Measurements from ENCODE around the gene PDE12. TPM values are rescaled to one million over a fixed set of nuclear protein-coding genes. Genes with fewer than 3 reads are reported as not detected.
A peak's percentile ranks its signal among the peaks of the same experiment; 100 is the strongest.

Gene PDE12
- total RNA-seq, 1 experiment from 2014 or later: 25.3 TPM

DNA sequence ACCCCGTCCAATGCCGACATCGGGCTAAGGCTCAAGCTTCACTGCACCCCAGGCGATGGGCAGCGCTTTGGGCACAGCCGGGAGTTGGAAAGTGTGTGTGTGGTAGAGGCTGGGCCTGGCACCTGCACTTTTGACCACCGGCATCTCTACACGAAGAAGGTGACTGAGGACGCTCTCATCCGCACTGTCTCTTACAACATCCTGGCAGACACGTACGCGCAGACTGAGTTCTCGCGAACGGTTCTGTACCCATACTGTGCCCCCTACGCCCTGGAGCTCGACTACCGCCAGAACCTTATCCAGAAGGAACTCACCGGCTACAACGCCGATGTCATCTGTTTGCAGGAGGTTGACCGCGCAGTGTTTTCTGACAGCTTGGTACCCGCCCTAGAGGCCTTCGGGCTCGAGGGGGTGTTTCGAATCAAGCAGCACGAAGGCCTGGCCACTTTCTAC lies 1.0 kb downstream of the PDE12 start:
- Histone ChIP-seq H2AFZ (ENCODE audit: low read length) (peak overlapping the region; percentile 99; the same call in 1 of the 2 replicates), H3K27ac (ENCODE audit: low read length) (no peak overlapping the region), H3K79me2 (ENCODE audit: low read length) (peaks cover 58% of the 10 kb centered on the region), H3K27me3 (ENCODE audit: low read length) (no peaks in the 10 kb centered on the region), H3K4me3 (ENCODE audit: low read length) (peak overlapping the region; percentile 85), H3K4me1 (ENCODE audit: insufficient read depth, low read length) (peaks cover 34% of the 10 kb centered on the region), H4K20me1 (ENCODE audit: low read length) (peaks cover 17% of the 10 kb centered on the region), H3K9me2 (replicated peaks; ENCODE audit: low read length) (no peaks in the 10 kb centered on the region), H3K9me3 (ENCODE audit: low read length) (no peaks in the 10 kb centered on the region), H3K9ac (ENCODE audit: low read length) (peak overlapping the region; percentile 94), H3K36me3 (ENCODE audit: low read depth, low read length) (peaks cover 18% of the 10 kb centered on the region), H3K4me2 (ENCODE audit: low read length) (peak overlapping the region; percentile 95), H3F3A (ENCODE audit: low read length, unreplicated experiment) (no peaks in the 10 kb centered on the region)
- BruUV-seq (replicated peaks): no TSS peak
- intact Hi-C loops (cut with micrococcal nuclease): loop anchor here (2.0 to 5.0 kb wide), 6 partner anchors 26 to 385 kb away; partner anchors contain the start of gene ARF4
- ATAC-seq: peak; percentile 39
- CTCF ChIA-PET: no interaction called here
- DNase-seq: peak; percentile 52
- POLR2A ChIA-PET (ENCODE audit: unreplicated experiment): no interaction called here
- TF ChIP-seq EZH2phosphoT487 (IDR thresholded peaks at IDR 0.05; ENCODE audit: borderline replicate concordance, low read length) (no peak), EZH2 (IDR thresholded peaks at IDR 0.05; ENCODE audit: low read length, unreplicated experiment) (no peak)
- TF ChIP-seq, protein P1, sequence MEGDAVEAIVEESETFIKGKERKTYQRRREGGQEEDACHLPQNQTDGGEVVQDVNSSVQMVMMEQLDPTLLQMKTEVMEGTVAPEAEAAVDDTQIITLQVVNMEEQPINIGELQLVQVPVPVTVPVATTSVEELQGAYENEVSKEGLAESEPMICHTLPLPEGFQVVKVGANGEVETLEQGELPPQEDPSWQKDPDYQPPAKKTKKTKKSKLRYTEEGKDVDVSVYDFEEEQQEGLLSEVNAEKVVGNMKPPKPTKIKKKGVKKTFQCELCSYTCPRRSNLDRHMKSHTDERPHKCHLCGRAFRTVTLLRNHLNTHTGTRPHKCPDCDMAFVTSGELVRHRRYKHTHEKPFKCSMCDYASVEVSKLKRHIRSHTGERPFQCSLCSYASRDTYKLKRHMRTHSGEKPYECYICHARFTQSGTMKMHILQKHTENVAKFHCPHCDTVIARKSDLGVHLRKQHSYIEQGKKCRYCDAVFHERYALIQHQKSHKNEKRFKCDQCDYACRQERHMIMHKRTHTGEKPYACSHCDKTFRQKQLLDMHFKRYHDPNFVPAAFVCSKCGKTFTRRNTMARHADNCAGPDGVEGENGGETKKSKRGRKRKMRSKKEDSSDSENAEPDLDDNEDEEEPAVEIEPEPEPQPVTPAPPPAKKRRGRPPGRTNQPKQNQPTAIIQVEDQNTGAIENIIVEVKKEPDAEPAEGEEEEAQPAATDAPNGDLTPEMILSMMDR (conservative IDR thresholded peaks at IDR 0.05; ENCODE audit: low read depth, low read length): no peak

DNA sequence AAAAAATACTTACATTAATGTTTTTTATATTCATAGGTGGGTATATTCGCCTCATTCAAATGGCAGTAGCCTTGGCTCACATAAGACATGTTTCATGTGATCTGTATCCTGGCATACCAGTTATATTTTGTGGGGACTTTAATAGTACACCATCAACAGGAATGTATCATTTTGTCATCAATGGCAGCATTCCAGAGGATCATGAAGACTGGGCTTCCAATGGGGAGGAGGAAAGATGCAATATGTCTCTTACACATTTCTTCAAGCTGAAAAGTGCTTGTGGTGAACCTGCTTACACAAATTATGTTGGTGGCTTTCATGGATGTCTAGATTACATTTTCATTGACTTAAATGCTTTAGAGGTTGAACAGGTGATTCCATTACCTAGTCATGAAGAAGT lies 3.5 kb downstream of the PDE12 start:
- intact Hi-C loops (cut with micrococcal nuclease): loop anchor here (5.0 kb wide), 3 partner anchors 92 to 387 kb away; no protein-coding TSS in a partner anchor
- Histone ChIP-seq H3K9me3 (ENCODE audit: low read length) (no peaks in the 10 kb centered on the region), H3K4me3 (ENCODE audit: low read length) (peak overlapping the region; percentile 85), H3F3A (ENCODE audit: low read length, unreplicated experiment) (no peaks in the 10 kb centered on the region), H3K27me3 (ENCODE audit: low read length) (no peaks in the 10 kb centered on the region), H2AFZ (ENCODE audit: low read length) (no peak overlapping the region), H3K4me2 (ENCODE audit: low read length) (peak overlapping the region; percentile 95), H4K20me1 (ENCODE audit: low read length) (peaks cover 17% of the 10 kb centered on the region), H3K4me1 (ENCODE audit: insufficient read depth, low read length) (peaks cover 34% of the 10 kb centered on the region), H3K27ac (ENCODE audit: low read length) (no peak overlapping the region), H3K79me2 (ENCODE audit: low read length) (peaks cover 69% of the 10 kb centered on the region), H3K9me2 (replicated peaks; ENCODE audit: low read length) (no peaks in the 10 kb centered on the region), H3K9ac (ENCODE audit: low read length) (no peak overlapping the region), H3K36me3 (ENCODE audit: low read depth, low read length) (peaks cover 26% of the 10 kb centered on the region)
- TF ChIP-seq EZH2 (IDR thresholded peaks at IDR 0.05; ENCODE audit: low read length, unreplicated experiment) (no peak), EZH2phosphoT487 (IDR thresholded peaks at IDR 0.05; ENCODE audit: borderline replicate concordance, low read length) (no peak)
- TF ChIP-seq, protein P1 (conservative IDR thresholded peaks at IDR 0.05; ENCODE audit: low read depth, low read length): no peak
- ChIA-PET CTCF (no interaction called here), POLR2A (ENCODE audit: unreplicated experiment) (no interaction called here)
- no peak for ATAC-seq
- BruUV-seq (replicated peaks): no TSS peak
- DNase-seq: peak; percentile 70

DNA sequence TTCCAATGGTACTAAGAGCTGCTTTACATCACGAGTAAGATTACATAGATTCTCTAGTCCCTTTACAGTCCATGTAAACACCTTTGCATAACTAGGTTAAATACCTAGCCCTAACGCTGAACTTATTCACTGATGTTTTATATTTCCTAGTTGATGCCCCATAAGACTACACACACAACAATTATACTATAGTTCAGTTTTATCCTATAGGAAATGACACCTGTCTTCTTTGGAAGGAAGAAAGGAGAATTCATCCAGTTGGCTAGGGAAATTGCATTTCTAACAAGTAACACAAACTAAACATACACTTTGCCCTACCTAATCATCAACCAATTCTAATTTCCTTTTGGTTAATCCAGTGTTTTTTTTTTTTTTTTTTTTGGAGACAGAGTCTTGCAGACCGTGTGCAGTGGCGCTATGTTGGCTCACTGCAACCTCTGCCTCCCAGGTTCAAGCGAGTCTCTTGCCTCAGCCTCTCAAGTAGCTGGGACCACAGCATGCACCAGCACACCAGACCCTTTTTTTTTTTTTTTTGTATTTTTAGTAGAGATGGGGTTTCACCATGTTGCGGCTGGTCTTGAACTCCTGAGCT lies 13.9 kb downstream of the PDE12 start:
- Histone ChIP-seq H3K36me3 (ENCODE audit: low read depth, low read length) (peaks cover 34% of the 10 kb centered on the region), H4K20me1 (ENCODE audit: low read length) (no peaks in the 10 kb centered on the region), H3F3A (ENCODE audit: low read length, unreplicated experiment) (no peaks in the 10 kb centered on the region), H3K4me3 (ENCODE audit: low read length) (no peak overlapping the region), H3K4me2 (ENCODE audit: low read length) (no peak overlapping the region), H3K27ac (ENCODE audit: low read length) (no peak overlapping the region), H2AFZ (ENCODE audit: low read length) (no peak overlapping the region), H3K79me2 (ENCODE audit: low read length) (0 out of 2 replicates have a peak, but pooled peaks cover 3% of the 10 kb centered on the region), H3K9me3 (ENCODE audit: low read length) (no peaks in the 10 kb centered on the region), H3K4me1 (ENCODE audit: insufficient read depth, low read length) (no peaks in the 10 kb centered on the region), H3K9ac (ENCODE audit: low read length) (no peak overlapping the region), H3K27me3 (ENCODE audit: low read length) (no peaks in the 10 kb centered on the region), H3K9me2 (replicated peaks; ENCODE audit: low read length) (no peaks in the 10 kb centered on the region)
- BruUV-seq (replicated peaks): no TSS peak
- TF ChIP-seq, protein P1 (conservative IDR thresholded peaks at IDR 0.05; ENCODE audit: low read depth, low read length): no peak
- TF ChIP-seq EZH2 (IDR thresholded peaks at IDR 0.05; ENCODE audit: low read length, unreplicated experiment): no peak
- no peak for TF ChIP-seq EZH2phosphoT487 (IDR thresholded peaks at IDR 0.05; ENCODE audit: borderline replicate concordance, low read length)
- DNase-seq: no peak
- no peak for ATAC-seq
- CTCF ChIA-PET: no interaction called here
- POLR2A ChIA-PET (ENCODE audit: unreplicated experiment): no interaction called here
- intact Hi-C loops (cut with micrococcal nuclease): no loop called here

Data from PC-3 (cell line).